ENCODE data around the gene MRPL55. TPM values are rescaled to one million over a fixed set of nuclear protein-coding genes. Genes with fewer than 3 reads are reported as not detected.

Gene MRPL55
- total RNA-seq, 1 experiment from 2014 or later: 343 TPM

GRCh38 chr1:228064741-228065542 is 44.2 kb downstream of the MRPL55 start:
- intact Hi-C loops (cut with micrococcal nuclease): no loop called here
- ATAC-seq: no peak
- BruUV-seq (replicated peaks): no TSS peak
- H2AFZ ChIP-seq (ENCODE audit: low read length): no peak overlapping the region
- H3K27ac ChIP-seq (ENCODE audit: low read length): no peak overlapping the region
- no peaks in the 10 kb centered on the region for H3K36me3 ChIP-seq (ENCODE audit: low read depth, low read length)
- no peaks in the 10 kb centered on the region for H3F3A ChIP-seq (ENCODE audit: low read length, unreplicated experiment)
- H4K20me1 ChIP-seq (ENCODE audit: low read length): no peaks in the 10 kb centered on the region
- H3K9me3 ChIP-seq (ENCODE audit: low read length): no peaks in the 10 kb centered on the region
- H3K27me3 ChIP-seq (ENCODE audit: low read length): peaks cover 9% of the 10 kb centered on the region
- CTCF ChIA-PET: no interaction called here
- TF ChIP-seq EZH2phosphoT487 (IDR thresholded peaks at IDR 0.05; ENCODE audit: borderline replicate concordance, low read length) (no peak), EZH2 (IDR thresholded peaks at IDR 0.05; ENCODE audit: low read length, unreplicated experiment) (no peak), CTCF (conservative IDR thresholded peaks at IDR 0.05; ENCODE audit: low read depth, low read length) (no peak)
- H3K4me2 ChIP-seq (ENCODE audit: low read length): no peak overlapping the region
- H3K9me2 ChIP-seq (replicated peaks; ENCODE audit: low read length): no peaks in the 10 kb centered on the region
- no peak overlapping the region for H3K9ac ChIP-seq (ENCODE audit: low read length)
- DNase-seq: no peak
- H3K4me1 ChIP-seq (ENCODE audit: insufficient read depth, low read length): 0 out of 2 replicates have a peak, but pooled peaks cover 4% of the 10 kb centered on the region
- H3K79me2 ChIP-seq (ENCODE audit: low read length): no peaks in the 10 kb centered on the region
- H3K4me3 ChIP-seq (ENCODE audit: low read length): no peak overlapping the region
- POLR2A ChIA-PET (ENCODE audit: unreplicated experiment): no interaction called here

- H3K36me3 ChIP-seq (ENCODE audit: low read depth, low read length): no peaks in the 10 kb centered on the region
- no peaks in the 10 kb centered on the region for H3K9me3 ChIP-seq (ENCODE audit: low read length)
- DNase-seq (no peak), ATAC-seq (no peak)
- intact Hi-C loops (cut with micrococcal nuclease): no loop called here
- H3K79me2 ChIP-seq (ENCODE audit: low read length): no peaks in the 10 kb centered on the region
- no peaks in the 10 kb centered on the region for H3K9me2 ChIP-seq (replicated peaks; ENCODE audit: low read length)
- POLR2A ChIA-PET (ENCODE audit: unreplicated experiment): no interaction called here
- no peak overlapping the region for H3K9ac ChIP-seq (ENCODE audit: low read length)
- H3K4me3 ChIP-seq (ENCODE audit: low read length): no peak overlapping the region
- no peaks in the 10 kb centered on the region for H3F3A ChIP-seq (ENCODE audit: low read length, unreplicated experiment)
- no TSS peak for BruUV-seq (replicated peaks)
- H3K27ac ChIP-seq (ENCODE audit: low read length): no peak overlapping the region
- TF ChIP-seq EZH2 (IDR thresholded peaks at IDR 0.05; ENCODE audit: low read length, unreplicated experiment): no peak
- TF ChIP-seq CTCF (conservative IDR thresholded peaks at IDR 0.05; ENCODE audit: low read depth, low read length): no peak
- no peak for TF ChIP-seq EZH2phosphoT487 (IDR thresholded peaks at IDR 0.05; ENCODE audit: borderline replicate concordance, low read length)
- 0 out of 2 replicates have a peak, but pooled peaks cover 4% of the 10 kb centered on the region for H3K4me1 ChIP-seq (ENCODE audit: insufficient read depth, low read length)
- CTCF ChIA-PET: no interaction called here
- H3K27me3 ChIP-seq (ENCODE audit: low read length): peaks cover 9% of the 10 kb centered on the region
- H4K20me1 ChIP-seq (ENCODE audit: low read length): no peaks in the 10 kb centered on the region
- no peak overlapping the region for H3K4me2 ChIP-seq (ENCODE audit: low read length)
- no peak overlapping the region for H2AFZ ChIP-seq (ENCODE audit: low read length)
These were observed 44.8 kb downstream of the MRPL55 start for GRCh38 chr1:228064296-228064695.
